Measurements from ENCODE around the gene FGF8.
A peak's percentile ranks its signal among the peaks of the same experiment; 100 is the strongest.

FGF8 gene

DNA sequence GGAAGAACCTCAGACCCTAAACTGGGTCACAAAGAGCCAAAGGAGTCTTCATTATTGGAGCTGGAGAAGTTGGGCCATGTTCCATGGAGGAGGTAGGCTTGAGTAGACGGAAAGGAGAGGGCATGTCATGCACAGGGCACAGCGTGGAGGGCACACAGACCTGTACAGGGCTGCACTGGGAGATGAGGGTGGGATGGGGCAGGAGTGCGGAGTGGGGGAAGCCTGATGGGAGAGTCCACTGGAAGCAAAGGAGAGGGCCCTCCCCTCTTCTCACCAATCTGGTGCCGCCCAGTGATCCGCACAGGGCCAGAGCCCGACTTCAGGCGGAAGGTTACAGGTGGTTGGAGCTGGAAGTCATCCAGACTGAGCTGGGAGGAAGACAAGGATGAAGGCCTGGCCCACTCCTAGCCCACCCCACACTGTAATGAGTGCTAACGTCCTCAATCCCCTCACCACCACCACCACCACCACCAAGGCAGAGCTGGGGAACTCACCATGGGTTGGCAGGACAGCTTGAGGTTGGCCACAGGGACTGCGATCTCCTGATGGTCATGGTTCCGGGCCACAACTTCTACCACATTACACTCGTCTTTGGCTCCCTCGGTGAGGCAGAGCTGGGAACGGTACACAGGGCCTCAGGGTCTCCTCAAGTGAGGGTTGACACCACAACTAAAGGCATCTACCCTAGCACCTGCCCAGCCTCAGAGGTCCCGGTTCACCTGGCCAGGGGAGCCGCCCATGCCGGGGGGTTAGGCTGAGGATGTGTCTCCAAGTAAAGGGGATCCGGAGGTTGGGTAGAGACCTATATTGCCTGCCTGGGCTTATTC is 6.3 kb upstream of the FGF8 start:
- no peak for DNase-seq

DNA sequence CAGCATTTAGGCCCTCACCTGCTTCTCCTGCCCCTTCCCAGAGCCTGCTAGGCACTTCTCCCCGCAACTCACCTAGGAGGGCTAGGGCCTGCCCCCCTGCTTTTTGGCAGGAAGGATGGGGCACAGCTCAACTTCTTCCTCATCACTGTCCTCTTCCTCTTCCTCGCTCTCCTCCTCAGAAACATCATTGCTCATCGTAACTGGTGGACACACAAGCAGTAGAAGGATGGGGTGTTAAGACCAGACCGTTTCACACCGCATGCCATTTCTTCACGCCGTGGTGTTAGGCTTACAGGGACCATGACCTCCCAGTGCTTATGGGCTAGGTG is 5.7 kb upstream of the FGF8 start:
- no peak for DNase-seq

- DNase-seq, result peak; percentile 76 to 88 (median 80)
Measured at GRCh38 chr10:101780818-101781654, 5.1 kb upstream of the FGF8 start.

DNA sequence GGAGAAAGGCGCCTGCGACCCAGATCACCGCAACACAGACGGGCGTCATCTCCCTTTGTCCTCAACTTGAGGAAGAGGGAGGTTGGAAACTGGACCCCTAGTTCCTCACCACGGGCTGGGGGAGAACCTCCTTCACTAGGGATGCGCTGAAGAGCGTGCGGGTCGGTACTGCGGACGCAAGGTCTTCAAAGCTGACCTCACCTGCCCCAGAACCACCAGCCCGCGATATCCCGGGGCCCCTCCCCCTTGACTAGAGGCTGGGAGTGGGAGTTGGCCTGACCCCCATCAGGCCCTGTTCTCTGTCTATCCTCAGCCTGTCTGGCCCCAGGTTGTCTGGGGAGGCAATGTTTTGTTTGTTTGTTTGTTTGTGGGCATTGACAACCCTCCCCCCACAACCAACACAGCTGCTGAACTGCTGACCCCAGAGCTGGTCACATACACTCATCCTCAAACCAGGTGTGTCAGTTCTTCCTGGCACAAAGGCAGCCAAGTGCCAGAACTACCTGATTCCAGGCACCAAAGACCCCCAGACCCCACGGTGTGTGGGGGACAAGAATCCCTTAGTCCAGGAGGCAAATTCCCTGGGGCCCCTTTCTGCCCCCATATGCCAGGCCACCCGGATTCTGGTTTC is 4.4 kb upstream of the FGF8 start:
- DNase-seq, result no peak

GRCh38 chr10:101779544-101780186 is 3.8 kb upstream of the FGF8 start:
- peak; percentile 84 to 94 (median 90) for DNase-seq

DNA sequence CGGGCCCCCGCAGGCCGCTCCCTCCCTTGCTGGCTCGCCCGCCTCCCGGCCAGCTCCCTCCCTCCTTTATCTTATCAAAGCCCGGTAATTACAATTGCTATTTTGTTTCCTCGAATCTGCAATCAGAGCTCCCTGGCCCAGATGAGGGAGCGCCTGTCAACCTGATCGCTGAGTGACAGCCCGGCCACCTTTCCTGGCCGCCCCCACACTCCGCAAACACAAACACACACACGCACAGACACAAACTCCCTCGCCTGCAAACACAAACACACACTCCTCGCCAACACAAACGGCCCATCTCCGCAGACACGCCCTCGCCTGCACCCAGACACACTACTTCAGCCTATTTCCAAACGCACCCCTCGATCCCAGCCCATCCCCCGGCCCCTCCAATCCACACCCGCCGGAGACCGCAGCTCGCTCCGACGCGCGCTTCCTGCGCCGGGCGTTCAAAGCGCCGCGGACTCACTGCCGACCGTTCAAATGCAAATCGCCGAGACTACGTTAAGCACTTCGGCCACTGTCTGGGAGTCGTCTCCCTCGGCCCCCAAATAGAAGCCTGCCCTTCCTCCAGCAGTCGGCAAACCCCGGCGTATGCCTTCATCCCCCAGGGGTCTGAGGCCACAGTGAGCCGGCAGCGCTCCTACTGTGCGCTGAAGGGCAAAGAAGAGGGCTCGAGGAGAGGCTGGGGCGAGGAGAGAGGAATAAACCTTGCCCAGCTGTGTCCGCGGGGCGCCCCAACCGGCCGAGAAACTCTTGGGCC is 3.0 kb upstream of the FGF8 start:
- peak; percentile 19 to 60 (median 39) for DNase-seq

DNA sequence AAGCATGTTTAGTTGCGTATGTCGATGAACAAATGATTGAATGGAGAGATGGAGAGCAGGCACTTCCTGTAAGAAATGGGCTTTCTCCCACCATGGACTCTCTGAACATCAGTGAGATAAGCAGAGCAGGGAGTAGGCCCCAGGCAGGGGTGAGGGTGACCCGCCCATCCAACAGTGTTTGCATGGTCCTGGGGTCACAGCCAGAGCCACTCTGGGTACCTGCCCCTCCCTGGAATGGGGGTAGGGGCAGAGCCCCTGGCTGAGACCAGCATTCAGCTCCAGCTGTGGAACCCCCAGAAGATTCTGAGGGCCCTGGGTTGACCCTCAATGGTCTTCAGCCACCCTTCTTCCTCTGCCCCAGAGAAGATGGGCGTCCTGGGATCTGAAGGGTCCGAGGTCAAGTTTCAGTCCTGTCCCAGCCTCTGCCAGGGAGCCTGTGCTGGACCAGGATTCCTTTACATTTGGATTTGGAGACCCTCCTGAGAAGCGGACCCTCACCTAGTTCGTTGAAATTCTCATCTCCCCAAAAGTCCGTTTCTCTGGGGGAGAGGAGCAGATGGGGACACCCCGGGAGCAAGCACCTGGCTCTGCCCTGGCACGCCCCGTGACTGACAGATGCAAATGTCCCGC is 2.4 kb upstream of the FGF8 start:
- DNase-seq, result no peak

- DNase-seq, result no peak
Measured at GRCh38 chr10:101777619-101778145, 1.8 kb upstream of the FGF8 start.

DNA sequence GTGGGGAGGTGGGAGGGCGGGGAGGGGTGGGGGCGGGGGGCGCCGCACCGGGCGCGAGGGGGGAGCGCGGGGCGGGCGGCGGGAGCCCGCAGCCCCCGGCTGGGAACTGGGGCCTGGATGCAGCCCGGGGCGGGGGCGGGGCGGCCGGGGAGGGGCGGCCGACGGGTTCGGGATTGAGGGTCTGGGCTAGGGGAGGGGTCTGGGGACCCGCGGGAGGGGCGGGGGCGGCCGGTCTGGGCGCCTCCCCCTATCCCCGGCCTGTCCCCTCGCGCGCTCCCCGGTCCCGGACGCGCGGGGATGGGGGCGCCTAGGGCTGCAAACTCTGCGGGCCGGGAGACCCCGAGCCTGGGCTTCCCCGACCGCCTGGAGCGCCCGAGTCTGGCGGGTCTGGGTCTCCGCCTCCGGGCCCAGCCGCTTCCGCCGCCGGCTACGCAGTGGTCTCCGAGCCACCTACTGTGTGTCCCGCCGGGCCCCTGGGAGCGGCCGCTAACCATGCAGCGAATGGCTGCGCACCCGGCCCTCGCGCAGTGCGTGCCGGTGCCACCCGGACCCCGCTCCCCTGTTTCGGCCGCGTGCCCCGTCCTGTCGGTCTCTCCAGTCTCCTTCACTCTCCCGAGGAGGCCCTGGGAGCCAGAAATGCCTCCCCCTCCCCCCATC is 375 bp upstream of the FGF8 start:
- no peak for DNase-seq

GRCh38 chr10:101774589-101775272 is 1.2 kb downstream of the FGF8 start:
- DNase-seq, result no peak

- DNase-seq, result no peak
Measured at GRCh38 chr10:101773923-101774588, 1.9 kb downstream of the FGF8 start.

GRCh38 chr10:101772895-101773761 is 2.8 kb downstream of the FGF8 start:
- no peak for DNase-seq

GRCh38 chr10:101772017-101772894 is 3.7 kb downstream of the FGF8 start:
- no peak for DNase-seq

- DNase-seq, result no peak
Measured at GRCh38 chr10:101771380-101771779, 4.5 kb downstream of the FGF8 start.

DNA sequence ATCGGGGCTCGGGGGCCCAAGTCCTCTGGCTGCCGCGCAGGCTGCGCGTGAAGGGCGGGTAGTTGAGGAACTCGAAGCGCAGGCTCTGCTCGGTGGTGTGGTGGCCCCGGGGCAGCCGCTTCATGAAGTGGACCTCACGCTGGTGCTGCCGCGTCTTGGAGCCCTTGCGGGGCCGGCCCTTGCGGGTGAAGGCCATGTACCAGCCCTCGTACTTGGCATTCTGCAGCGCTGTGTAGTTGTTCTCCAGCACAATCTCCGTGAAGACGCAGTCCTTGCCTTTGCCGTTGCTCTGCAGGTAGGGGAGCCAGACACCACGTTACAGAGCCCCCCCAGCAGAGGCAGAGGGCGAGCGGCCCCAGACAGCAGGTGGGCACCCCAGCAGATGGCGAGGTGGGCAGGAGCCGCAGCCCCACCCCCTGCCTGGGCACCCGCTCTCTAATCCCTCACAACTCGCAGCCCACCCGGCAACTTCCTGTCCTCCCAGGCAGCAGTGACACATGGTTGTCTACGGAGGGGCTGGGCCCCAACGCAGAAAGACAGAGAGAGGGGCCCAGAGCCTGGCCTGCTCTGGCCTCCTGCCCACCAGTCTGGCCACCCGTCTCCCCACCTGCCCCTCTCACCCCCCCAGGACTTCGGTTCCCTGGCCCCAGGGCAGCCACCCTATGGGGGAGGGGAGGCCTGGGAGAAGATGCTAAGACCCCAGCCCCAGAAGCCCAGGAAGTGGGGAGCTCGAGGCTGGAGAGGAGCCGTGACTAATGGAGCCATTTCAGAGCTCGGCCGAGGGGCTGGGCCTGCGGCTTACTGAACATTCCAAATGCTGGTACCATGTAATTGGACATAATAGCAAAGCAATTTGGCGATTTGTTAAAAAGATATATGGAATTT is 5.3 kb downstream of the FGF8 start:
- DNase-seq, result no peak

DNA sequence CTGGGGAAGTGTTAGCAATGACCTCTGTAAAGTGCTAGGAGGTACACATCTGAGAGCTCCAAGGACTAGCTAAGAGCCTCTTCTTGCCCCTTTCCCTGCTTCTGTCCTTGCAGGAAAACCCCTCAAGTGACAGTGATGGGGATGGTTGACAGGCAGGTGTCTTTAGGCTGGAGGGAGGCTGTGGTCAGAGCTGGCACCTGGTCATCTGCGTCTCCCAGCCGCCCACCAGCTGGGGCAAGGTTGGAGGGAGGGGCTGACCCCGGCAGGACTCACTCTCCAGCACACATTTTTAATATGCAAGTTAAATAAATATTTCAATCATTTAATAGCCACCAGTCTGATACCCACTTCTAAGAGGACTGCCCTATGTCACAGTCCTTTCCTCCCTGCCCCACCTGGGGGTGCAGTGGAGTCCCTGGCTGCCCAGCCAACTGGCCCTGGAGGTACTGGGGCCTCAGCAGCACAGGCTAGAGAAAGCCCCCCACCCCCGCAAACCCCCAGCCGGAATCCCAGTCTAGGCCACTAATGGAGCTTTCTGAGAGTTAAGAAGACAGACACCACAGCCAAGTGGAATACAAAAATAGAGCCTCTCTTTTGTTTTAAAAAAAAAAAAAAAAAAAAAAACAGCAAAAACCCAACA is 6.3 kb downstream of the FGF8 start:
- DNase-seq, result no peak
